HG03103 (cell line): ENCODE data around the gene HAL.
A peak's percentile ranks its signal among the peaks of the same experiment; 100 is the strongest.

ENCODE experiments used
- ATAC-seq: cut with Tn5 transposase; IDR thresholded peaks from one replicate; pipeline ENCODE4 v1.9.1; 2021; ENCODE audit warnings: low read depth; ENCODE audit not compliant: unreplicated experiment

The HAL gene, protein sequence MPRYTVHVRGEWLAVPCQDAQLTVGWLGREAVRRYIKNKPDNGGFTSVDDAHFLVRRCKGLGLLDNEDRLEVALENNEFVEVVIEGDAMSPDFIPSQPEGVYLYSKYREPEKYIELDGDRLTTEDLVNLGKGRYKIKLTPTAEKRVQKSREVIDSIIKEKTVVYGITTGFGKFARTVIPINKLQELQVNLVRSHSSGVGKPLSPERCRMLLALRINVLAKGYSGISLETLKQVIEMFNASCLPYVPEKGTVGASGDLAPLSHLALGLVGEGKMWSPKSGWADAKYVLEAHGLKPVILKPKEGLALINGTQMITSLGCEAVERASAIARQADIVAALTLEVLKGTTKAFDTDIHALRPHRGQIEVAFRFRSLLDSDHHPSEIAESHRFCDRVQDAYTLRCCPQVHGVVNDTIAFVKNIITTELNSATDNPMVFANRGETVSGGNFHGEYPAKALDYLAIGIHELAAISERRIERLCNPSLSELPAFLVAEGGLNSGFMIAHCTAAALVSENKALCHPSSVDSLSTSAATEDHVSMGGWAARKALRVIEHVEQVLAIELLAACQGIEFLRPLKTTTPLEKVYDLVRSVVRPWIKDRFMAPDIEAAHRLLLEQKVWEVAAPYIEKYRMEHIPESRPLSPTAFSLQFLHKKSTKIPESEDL

DNA sequence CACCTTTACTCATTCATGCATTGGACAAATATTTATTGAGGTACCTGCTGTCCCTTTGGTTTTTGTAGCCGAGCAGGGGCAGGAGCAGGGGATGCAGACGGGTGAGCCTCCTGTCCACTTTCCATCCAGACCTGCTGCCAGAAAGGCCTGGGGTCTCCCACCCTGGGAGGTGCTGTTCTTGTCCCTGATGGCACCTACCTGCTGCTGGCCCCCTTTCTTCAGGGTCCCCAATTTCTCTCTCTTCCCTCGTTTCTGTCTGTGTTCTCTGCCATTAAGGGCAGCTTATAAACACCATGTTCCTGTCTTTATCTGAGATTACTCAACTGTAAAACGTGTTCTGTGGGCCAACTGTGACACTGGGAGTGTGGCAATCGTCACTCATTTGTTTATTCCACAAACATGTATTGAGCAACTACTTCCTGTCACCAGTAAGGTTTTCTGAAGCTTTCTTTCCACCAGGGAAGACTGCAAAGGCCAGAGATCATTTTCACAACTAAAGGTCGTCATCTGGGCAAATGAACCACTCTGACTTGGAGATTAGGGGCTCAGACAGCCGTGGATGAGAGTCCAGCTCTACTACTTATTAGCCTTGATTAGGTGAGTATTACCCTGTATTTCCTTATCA is at the start of gene HAL:
HAL (minus strand) TSS at position 311 of the 625 bp plus-strand sequence. CDS start 434 bp downstream, outside the sequence.
- ATAC-seq, result no peak

DNA sequence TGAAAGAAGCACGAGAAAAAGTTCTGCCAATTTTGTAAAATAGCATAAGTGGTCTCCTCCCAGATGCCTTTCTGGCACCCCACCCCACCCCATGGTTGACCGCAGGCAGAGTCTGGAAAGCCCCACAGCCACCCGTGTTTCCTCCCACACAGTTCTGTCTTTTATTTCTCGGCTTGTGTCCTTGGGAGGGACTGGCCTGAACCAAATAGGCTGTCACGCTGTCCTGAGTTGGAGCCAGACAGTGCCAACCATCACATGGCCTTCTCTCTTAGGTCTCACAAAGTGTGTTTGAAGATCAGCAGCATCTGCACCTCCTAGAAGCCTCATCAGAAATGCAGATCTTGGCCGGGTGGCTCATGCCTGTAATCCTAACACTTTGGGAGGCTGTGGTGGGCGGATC is 49.4 kb upstream of the HAL start:
- ATAC-seq, result no peak

DNA sequence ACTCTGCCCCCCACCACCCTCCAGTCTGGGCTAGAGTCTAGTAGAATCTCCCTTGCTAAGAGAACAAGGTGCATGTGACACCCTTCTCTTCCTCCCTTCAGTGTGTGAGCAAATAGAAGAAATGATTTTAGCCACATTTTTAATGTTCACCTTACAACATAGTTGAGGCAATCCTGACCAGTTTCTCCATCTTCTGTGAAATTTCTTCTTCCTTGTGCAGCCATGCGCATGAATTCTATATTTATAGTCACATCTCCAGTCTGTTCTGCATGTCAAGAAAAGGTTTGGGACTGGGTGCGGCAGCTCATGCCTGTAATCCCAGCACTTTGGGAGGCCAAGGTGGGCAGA is 48.8 kb upstream of the HAL start:
- ATAC-seq, result no peak

DNA sequence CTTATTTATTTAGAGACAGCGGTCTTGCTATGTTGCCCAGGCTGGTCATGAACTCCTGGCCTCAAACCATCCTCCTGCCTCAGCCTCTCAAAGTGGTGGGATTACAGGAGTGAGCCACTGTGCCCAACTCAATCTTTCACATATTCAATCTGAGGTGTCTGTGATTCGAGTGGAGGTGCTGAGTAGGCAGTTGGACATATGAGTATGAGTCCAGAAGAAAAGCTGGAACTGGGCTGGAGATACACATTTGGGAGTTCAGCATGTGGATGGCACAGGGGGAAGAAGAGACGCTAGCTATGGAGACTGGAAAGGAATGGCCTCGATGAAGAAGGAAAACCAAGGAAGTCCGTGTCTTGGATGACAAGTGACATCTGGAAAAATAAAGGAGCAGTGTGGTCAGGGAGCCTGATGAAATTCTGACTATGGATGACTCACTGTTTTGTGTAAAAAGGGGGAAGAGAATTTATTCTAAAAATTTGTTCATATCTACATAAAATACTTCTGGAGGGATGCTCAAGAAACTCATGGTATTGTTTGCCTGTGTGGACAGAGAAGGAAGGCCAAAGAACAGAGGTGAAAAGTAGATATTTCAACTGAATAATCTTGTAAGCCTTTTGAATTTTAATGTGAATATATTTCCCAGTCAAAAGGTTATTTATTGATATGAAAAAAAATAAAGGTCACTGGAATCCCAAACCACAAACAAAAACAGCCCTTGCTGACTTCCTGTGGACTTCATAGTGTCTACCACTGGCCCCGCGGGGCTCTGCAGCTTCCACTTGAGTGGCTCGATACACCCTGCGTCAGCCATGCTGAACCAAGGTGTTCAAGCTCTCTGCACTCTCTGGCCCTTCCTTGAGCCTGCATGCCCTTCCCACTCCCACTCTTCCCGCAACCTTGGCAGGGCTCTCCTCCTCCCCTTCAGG is 48.1 kb upstream of the HAL start:
- no peak for ATAC-seq

DNA sequence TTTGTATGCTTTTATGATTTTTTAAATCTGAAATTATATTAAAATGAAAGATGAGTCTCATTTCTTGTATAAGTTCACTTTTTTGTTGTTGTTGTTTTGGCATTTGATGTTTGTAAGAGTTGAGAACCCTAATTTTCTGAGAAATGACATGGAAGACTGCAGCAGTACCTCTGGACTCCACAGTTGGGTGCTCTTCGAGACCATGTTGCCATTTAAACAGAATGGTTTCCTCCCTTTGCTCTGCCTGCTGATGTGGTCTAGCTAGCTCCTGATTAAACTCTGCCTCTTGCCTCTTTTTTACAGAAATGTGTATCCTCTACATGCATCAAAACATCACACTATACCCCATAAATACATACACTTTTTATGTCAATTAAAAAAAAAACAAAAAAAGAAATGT is 45.0 kb upstream of the HAL start:
- no peak for ATAC-seq

DNA sequence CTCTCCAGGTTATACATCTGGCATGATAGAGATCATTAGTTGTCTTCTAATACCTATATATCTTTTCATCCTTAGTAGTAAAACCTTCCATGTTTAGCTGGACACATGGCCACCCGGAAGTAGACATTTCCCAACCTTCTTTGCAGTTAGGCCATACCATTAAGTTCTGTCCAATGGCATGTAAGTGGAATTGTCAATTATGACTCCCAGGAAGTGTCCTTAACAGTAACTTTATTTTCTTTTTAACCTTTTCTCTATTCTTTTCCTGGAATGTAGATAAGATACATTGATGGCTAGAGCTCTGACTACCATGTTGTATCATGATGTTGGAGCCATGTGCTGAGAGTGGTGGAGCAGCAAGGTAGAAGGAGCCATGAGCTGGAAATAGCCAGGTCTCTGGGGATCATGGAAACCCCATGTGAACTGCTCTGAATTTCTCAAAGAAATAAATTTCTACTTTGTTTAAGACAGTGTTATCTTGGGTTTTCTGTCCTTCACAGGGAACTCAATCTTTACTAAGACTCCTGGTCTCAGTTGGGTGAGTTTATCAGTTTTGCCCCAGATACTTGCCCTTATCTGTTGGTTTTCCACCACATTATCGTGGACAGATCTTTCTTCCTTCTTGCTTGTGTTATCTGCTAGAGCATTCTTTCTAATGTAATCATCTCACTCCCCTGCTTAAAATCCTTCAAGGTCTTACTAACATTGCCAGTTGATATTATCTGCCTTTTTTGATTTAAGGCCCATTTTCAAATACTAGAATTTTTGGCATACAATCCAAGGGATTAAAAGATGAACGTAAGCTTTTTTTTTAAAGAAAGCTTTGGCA is 44.4 kb upstream of the HAL start:
- ATAC-seq, result no peak

DNA sequence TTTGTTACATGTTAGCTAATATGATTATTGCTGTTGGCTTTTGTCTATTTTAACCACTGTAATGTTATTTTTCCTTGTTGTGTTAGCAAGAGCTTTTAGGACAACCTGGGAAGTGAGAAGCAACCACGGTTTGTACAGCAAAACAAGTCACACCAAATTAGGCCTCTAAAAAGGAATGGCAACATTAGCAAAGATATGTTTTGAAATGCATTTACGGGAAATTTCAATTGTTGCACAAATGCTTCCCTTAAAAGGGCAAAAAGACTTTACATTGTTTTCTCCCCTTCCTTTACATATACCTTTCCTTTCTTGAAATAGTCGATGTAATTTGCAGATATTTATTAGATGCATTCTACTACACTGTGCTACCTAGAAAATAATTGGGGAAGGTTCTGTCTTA is 43.4 kb upstream of the HAL start:
- ATAC-seq, result no peak

DNA sequence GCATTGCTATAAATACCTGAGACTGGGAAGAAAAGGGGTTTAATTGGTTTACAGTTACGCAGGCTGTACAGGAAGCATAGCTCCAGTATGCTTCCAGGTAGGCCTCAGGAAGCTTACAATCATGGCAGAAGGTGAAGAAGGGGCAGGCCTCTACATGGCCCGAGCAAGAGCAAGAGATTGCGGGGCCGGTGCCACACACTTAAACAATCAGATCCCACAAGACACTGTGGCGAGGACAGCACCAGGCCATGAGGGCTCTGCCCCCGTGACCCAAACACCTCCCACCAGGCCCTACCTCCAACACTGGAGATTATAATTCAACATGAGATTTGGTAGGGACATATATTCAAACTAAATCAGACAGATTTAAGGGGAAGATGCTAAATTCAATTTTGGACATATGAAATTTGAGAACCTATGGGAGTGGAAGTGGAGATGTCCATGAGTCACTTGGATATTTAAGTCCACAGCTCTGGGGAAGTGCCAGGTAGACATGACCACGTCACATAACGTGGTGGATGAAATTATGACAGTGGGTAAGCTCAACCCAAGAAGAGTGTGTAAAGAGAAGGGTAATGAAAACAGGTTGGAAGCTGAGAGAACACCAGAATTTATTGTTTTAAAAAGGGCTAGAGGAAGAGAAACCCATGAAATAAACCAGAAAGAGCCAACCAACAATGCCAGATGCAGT is 40.8 kb upstream of the HAL start:
- ATAC-seq, result no peak

DNA sequence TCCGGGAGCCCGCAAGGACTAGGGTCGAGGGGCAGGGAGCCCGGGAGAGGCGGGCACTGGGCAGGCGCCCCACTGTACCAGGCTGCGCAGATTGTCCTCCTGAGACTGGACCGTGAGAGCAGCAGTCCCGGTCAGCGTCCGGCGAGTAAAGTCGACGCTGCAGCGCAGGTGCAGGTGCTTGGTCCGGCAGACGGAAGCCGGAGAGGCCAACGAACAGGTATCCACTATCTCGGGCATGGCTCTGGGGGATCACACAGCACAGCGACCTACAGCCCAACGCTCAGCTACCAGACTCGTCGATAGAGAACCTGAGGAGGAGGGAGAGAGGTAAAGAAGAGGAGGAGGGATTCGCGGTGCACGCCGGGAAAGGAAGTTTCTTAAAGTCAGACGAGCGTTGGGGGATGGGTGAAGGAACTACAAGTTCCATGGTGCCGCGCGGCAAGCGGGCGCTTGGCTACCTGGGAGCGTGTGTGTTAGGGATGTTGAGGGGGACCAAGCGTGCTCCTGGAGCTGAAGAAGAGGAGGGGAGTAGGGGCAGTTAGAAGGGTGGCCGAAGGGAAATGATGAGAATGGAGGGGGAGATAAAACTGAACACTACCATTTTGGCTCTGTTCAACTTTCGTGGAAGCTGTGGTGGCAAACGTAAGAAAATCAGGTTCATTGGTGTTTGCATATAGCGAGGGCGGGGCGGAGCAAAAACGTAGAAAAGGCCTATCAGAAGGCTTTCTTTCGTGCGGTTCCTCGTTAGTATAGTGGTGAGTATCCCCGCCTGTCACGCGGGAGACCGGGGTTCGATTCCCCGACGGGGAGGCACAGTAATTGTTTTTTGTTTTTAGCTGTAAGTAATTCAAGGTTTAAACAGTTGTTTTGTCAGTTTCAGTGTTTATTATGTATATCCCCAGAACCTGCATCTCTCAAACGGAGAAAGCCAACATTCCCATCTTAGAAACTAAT is 39.4 kb upstream of the HAL start, which contains the start of gene LTA4H:
LTA4H (minus strand) TSS at position 305 of the 954 bp plus-strand sequence; CDS start at position 237, 68 bp downstream.
- ATAC-seq, result peak; percentile 86

DNA sequence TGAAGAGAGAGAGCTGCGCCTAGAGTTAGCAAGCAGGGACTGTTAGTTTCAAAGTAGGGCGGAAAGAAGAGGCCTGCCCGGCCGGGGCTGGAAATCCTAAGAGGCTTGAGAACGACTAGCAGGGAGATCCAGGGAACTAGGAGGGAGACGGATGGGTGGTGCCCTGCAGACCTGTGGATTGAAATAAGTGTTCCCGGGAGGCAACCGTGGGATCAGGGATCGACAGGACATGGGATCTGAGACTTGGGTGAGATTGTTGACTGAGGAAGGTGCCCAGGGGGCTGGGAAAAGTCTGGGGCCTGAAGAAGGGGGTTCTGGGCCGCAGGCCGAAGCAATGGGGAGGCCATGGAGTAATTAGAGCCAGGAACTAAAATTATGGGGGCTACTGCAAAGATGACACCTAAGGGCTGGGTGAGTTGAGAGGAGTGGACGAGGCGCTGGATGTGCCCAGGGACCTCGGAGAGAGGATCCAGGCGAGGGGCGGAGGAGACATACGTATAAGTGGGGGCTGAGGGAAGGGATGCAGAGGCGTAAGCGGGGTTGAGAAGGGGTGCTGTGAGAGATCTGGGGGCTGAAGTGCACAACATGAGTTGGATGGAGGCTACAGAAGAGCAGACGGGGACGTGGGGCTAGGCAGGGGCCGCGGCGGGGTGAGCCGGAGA is 38.6 kb upstream of the HAL start:
- peak; percentile 2 for ATAC-seq

DNA sequence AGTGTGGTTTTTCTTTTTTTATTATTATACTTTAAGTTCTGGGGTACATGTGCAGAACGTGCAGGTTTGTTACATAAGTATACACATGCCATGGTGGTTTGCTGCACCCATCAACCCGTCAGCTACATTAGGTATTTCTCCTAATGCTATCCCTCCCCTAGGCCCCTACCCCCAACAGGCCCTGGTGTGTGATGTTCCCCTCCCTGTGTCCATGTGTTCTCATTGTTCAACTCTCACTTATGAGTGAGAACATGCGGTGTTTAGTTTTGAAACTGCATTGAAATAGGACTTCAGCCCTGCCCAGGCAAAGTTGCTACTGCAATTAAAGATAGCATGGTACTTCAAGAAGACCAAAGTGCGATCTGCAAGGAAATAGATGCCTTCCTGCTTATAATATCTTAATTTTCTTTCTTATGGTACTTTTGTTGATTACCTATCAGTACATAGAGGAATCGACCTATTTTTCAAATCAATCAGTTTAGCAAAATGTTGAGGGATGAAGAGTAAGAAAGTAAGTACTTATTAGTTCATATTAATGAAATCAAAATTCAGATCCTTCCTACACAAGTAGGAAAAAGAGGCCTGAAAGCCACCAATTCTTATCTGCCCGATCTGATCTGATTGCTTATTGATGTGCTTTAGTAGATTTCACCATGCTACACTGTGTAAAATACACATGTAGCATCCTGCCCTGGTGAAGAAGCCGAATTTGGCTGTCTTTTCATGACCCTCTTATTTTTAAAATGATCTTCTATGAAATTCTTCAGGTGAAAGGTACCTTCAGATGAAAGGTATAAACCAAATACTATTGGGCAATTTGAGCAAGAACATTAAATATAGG is 37.6 kb upstream of the HAL start:
- ATAC-seq, result no peak

DNA sequence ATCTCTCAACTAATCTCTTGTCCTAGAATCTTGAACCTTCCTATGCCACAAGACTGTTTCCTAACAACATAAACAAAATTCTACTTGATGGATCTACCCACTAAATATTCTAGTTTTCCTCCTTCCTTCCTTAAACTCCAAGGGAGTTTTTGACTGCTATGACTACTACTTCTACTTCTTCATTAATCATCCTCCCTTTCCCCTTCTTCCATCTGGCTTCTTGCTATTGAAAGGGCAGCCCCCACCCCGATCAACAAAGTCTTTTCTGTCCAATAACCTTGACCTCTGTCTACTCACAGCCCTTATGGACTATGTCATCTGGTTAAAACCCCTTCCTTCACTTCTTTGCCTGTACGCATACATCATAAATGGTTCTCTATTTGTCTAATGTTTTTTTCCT is 33.7 kb upstream of the HAL start:
- ATAC-seq, result no peak

DNA sequence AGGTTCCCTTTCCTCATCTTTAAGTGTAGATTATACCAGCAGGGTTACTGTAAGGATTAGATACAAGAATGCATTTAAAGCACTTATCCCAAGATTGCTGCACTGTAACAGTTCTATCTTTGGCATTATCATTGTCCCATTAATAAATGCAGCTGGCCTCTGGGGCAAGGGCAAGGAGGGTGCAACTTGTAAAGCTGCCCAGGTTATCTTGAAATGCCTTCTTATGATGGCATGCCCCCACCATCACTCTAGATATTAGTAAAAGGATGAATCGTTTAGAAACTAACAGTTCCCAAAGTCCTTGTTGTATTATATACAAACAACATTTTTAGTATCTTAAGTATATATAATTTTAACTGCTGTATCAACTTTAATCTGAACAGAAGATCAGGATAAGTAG is 32.4 kb upstream of the HAL start:
- ATAC-seq, result no peak

DNA sequence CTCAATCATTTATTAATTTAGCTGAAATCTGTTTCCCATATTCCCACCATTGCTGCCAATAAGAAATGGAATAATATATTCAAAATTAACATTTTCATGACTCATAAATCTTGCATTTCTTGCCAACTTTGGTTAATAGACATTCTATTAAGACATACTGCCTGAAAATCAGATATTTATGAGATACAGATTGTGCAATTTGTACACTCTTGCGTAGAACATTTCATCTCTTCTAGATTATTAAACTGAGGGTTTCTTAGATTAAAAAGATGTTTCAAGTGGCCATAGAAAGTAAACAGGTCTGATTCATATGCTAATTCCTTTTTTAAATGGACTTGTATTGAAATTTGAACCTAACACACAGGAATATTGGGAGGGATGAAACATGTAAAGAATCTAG is 30.2 kb upstream of the HAL start:
- ATAC-seq, result no peak

DNA sequence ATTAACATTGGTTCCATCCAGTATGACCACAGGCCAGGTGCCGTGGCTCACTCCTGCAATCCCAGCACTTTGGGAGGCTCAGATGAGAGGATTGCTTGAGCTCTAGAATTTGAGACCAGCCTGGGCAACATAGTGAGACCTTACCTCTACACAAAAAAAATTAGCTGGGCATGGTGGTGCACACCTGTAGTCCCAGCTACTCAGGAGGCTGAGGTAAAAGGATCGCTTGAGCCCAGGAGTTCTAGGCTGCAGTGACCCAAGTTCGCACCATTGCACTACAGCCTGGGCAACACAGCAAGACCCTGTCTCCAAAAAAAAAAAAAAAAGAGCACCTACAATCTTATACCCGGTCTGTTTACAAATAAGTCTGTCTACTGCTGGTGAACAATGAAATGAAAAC is 29.4 kb upstream of the HAL start:
- ATAC-seq, result no peak

DNA sequence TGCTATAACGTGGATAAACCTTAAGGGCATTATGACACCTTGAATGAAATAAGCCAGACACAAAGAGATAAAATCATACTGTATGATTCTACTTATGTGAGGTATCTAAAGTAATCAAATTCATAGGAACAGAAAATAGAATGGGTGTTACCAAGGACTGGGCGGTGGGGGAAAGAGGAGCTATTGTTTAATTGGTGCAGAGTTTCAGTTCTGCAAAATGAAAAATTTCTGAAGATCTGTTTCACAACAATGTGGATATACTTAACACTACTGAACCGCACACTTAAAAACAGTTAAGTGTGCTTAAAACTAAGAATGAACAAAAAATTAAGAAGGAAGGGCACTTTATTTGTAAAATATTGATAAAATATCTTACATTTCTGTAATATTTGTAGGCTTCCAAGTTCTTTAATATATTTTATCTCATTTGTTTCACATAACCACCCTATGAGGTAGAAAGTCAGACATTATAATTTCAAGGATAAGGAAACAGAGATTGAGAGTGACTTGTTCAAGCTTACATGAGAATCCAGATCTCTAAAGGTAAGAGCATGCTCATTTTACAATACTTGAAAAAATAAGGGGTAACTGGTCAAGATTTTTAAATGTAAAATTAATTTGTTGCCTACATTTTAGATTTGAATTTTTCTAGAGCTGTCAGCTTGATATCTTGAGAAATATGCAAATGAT is 24.3 kb upstream of the HAL start:
- peak; percentile 98 for ATAC-seq
